H9 (cell line): ENCODE measurements around the gene SLC30A7. TPM values are rescaled to one million over a fixed set of nuclear protein-coding genes. Genes with fewer than 3 reads are reported as not detected.

Experiments used
- DNase-seq: peaks from one replicate; pipeline ENCODE4 v3.0.0-alpha.2; 2017
- H2AFZ ChIP-seq: one replicate; pipeline ENCODE4 v1.6.1; 2013; ENCODE audit warnings: mild to moderate bottlenecking, low read length, control low read depth, moderate library complexity
- H2AK5ac ChIP-seq: 2 replicates; pipeline ENCODE4 v1.6.1; 2013; ENCODE audit warnings: low read length, control low read depth, mixed read lengths; ENCODE audit not compliant: insufficient read length
- H2BK120ac ChIP-seq: one replicate; pipeline ENCODE4 v1.6.1; 2013; ENCODE audit warnings: low read depth, mild to moderate bottlenecking, low read length, control low read depth, inconsistent platforms; ENCODE audit not compliant: poor library complexity, severe bottlenecking
- H2BK12ac ChIP-seq: 2 replicates; pipeline ENCODE4 v1.6.1; 2013; ENCODE audit warnings: low read length, control low read depth, mixed read lengths, low read depth; ENCODE audit not compliant: insufficient read length
- H2BK15ac ChIP-seq: 2 replicates; pipeline ENCODE4 v1.6.1; 2013; ENCODE audit warnings: low read depth, low read length, control low read depth
- H2BK20ac ChIP-seq: one replicate; pipeline ENCODE4 v1.6.1; 2013; ENCODE audit warnings: low read depth, mild to moderate bottlenecking, low read length, control low read depth, inconsistent platforms; ENCODE audit not compliant: poor library complexity, severe bottlenecking
- H2BK5ac ChIP-seq: 2 replicates; pipeline ENCODE4 v1.6.1; 2013; ENCODE audit warnings: low read length, control low read depth, mixed read lengths; ENCODE audit not compliant: insufficient read length
- H3K14ac ChIP-seq: 2 replicates; pipeline ENCODE4 v1.6.1; 2013; ENCODE audit warnings: low read length, control low read depth; ENCODE audit not compliant: insufficient read depth
- H3K18ac ChIP-seq: 2 replicates; pipeline ENCODE4 v1.6.1; 2013; ENCODE audit warnings: low read depth, mild to moderate bottlenecking, mixed read lengths, low read length, control low read depth; ENCODE audit not compliant: insufficient read length
- H3K23ac ChIP-seq: 2 replicates; pipeline ENCODE4 v1.6.1; 2013; ENCODE audit warnings: low read length, control low read depth, mixed read lengths, low read depth; ENCODE audit not compliant: insufficient read length
- H3K23me2 ChIP-seq: 2 replicates; pipeline ENCODE4 v1.6.1; 2013; ENCODE audit warnings: low read depth, mild to moderate bottlenecking, mixed read lengths, low read length, control low read depth; ENCODE audit not compliant: insufficient read length, poor library complexity, severe bottlenecking
- H3K27ac ChIP-seq: 2 replicates; pipeline ENCODE4 v1.5.1; 2013; ENCODE audit warnings: low read length, control low read depth, mixed read lengths, low read depth; ENCODE audit not compliant: insufficient read length
- H3K27me3 ChIP-seq: 2 replicates; pipeline ENCODE4 v1.6.1; 2013; ENCODE audit warnings: low read length, control low read depth, inconsistent platforms; ENCODE audit not compliant: insufficient read depth
- H3K4ac ChIP-seq: 2 replicates; pipeline ENCODE4 v1.6.1; 2013; ENCODE audit warnings: low read depth, mild to moderate bottlenecking, control low read depth, inconsistent platforms, low read length, moderate library complexity
- H3K4me1 ChIP-seq: 2 replicates; pipeline ENCODE4 v1.6.1; 2013; ENCODE audit warnings: low read length, control low read depth, inconsistent platforms; ENCODE audit not compliant: insufficient read depth
- H3K4me2 ChIP-seq: 2 replicates; pipeline ENCODE4 v1.6.1; 2013; ENCODE audit warnings: low read length, control low read depth, mixed read lengths; ENCODE audit not compliant: insufficient read length, insufficient read depth
- H3K56ac ChIP-seq: 2 replicates; pipeline ENCODE4 v1.6.1; 2013; ENCODE audit warnings: low read depth, mild to moderate bottlenecking, mixed read lengths, low read length, control low read depth; ENCODE audit not compliant: insufficient read length
- H3K79me1 ChIP-seq: 2 replicates; pipeline ENCODE4 v1.6.1; 2013; ENCODE audit warnings: low read depth, mild to moderate bottlenecking, moderate library complexity, low read length, control low read depth, inconsistent platforms; ENCODE audit not compliant: insufficient read depth, poor library complexity, severe bottlenecking
- H3K79me2 ChIP-seq: 2 replicates; pipeline ENCODE4 v1.6.1; 2013; ENCODE audit warnings: low read length, control low read depth, inconsistent platforms; ENCODE audit not compliant: insufficient read depth
- H3K9ac ChIP-seq: 2 replicates; pipeline ENCODE4 v1.6.1; 2013; ENCODE audit warnings: low read length, control low read depth, mixed read lengths; ENCODE audit not compliant: insufficient read length; ENCODE audit errors: extremely low read depth
- H3K9me3 ChIP-seq: one replicate; pipeline ENCODE4 v1.6.1; 2013; ENCODE audit warnings: low read depth, low read length, inconsistent platforms; ENCODE audit not compliant: control insufficient read depth
- H3T11ph ChIP-seq: one replicate; pipeline ENCODE4 v1.6.1; 2013; ENCODE audit warnings: mild to moderate bottlenecking, low read length, control low read depth, inconsistent platforms
- H4K20me1 ChIP-seq: one replicate; pipeline ENCODE4 v1.6.1; 2013; ENCODE audit not compliant: control insufficient read depth, insufficient read length, insufficient read depth
- H4K5ac ChIP-seq: 2 replicates; pipeline ENCODE4 v1.6.1; 2013; ENCODE audit warnings: low read depth, mild to moderate bottlenecking, mixed read lengths, low read length, control low read depth; ENCODE audit not compliant: insufficient read length
- H4K8ac ChIP-seq: replicated peaks from 2 replicates; pipeline ENCODE4 v1.6.1; 2013; ENCODE audit warnings: low read length, control low read depth, mixed read lengths, low read depth; ENCODE audit not compliant: insufficient read length
- H4K91ac ChIP-seq: 2 replicates; pipeline ENCODE4 v1.6.1; 2013; ENCODE audit warnings: low read depth, mild to moderate bottlenecking, moderate library complexity, mixed read lengths, low read length, control low read depth; ENCODE audit not compliant: insufficient read length
- H3K27ac Mint-ChIP-seq, 3 experiments: 2 replicates in 2 of 3; 3 replicates in 1 of 3; pipeline ENCODE4 v1.8.0; 2020 to 2021; ENCODE audit warnings: mixed read lengths in 3 of 3, mild to moderate bottlenecking in 1 of 3, moderate library complexity in 1 of 3
- H3K27me3 Mint-ChIP-seq: 2 replicates; pipeline ENCODE4 v1.8.0; 2021; ENCODE audit warnings: low read depth, mild to moderate bottlenecking, moderate library complexity, mixed read lengths
- H3K36me3 Mint-ChIP-seq, 3 experiments: 2 replicates in 2 of 3; 3 replicates in 1 of 3; pipeline ENCODE4 v1.8.0; 2020 to 2021; ENCODE audit warnings: low read depth in 3 of 3, mixed read lengths in 3 of 3; ENCODE audit not compliant: insufficient read depth in 1 of 3
- H3K4me1 Mint-ChIP-seq, 2 experiments: 2 replicates each; pipeline ENCODE4 v1.8.0; 2020; ENCODE audit warnings: mixed read lengths in 2 of 2
- H3K4me3 Mint-ChIP-seq, 2 experiments: 2 replicates in 1 of 2; 3 replicates in 1 of 2; pipeline ENCODE4 v1.8.0; 2020 to 2021; ENCODE audit warnings: mild to moderate bottlenecking in 2 of 2, mixed read lengths in 2 of 2, moderate library complexity in 1 of 2
- H3K9me3 Mint-ChIP-seq, 2 experiments: 2 replicates in 1 of 2; 3 replicates in 1 of 2; pipeline ENCODE4 v1.8.0; 2020; ENCODE audit warnings: mild to moderate bottlenecking in 2 of 2, mixed read lengths in 2 of 2, moderate library complexity in 1 of 2
- CTCF ChIP-seq: fragments of 200-600 bp; sonication (generic); conservative IDR thresholded peaks from 3 replicates; pipeline ENCODE4 v1.8.0; 2021; ENCODE audit warnings: antibody characterized with exemption, mild to moderate bottlenecking
- WGBS: extraction: QIAGEN DNeasy Blood & Tissue Kit; methylation state at CpG from one replicate; pipeline ENCODE4 v1.1.7; 2013; ENCODE audit warnings: missing lambda C conversion rate, low lambda C conversion rate, mixed read lengths; ENCODE audit not compliant: insufficient read length; ENCODE audit errors: extremely low coverage; 5-methylcytosine and 5-hydroxymethylcytosine counted together
- total RNA-seq: library from RNA; stranded (reverse); gene quantifications from 2 replicates; pipeline ENCODE4 v1.2.1, GENCODE V29; 2021

Gene SLC30A7
- total RNA-seq, 1 experiment from 2014 or later: 25.6 TPM

GRCh38 chr1:101003012-101003650 lies 107.2 kb downstream of the SLC30A7 start:
- Histone ChIP-seq H4K91ac (no peak overlapping the region), H3K18ac (no peak overlapping the region), H2BK12ac (no peak overlapping the region), H2BK20ac (no peak overlapping the region), H3K23ac (no peak overlapping the region), H3K27ac (no peak overlapping the region), H2AFZ (no peak overlapping the region), H3K27me3 (no peaks in the 10 kb centered on the region), H3K9ac (no peak overlapping the region), H3K14ac (no peak overlapping the region), H3K4me2 (no peak overlapping the region), H2BK5ac (no peak overlapping the region), H3K56ac (no peak overlapping the region), H3K79me1 (no peaks in the 10 kb centered on the region), H3K79me2 (no peaks in the 10 kb centered on the region; the same call in 1 of the 2 replicates), H4K5ac (no peak overlapping the region), H3K23me2 (no peaks in the 10 kb centered on the region), H4K8ac (no peak overlapping the region), H3K4ac (no peak overlapping the region), H2AK5ac (no peak overlapping the region), H3K9me3 (no peaks in the 10 kb centered on the region), H3T11ph (no peak overlapping the region), H4K20me1 (no peaks in the 10 kb centered on the region), H3K4me1 (no peaks in the 10 kb centered on the region), H2BK15ac (no peak overlapping the region), H2BK120ac (no peak overlapping the region)
- TF ChIP-seq CTCF: no peak
- peaks cover 8 to 13% of the 10 kb centered on the region in 2 experiments; a peak in 3 of 4 replicates for H3K4me1 Mint-ChIP-seq
- DNase-seq: no peak
- H3K27ac Mint-ChIP-seq: peak overlapping the region in 2 of 3 experiments; percentile 68 to 70; a peak in 1 of 7 replicates
- no peaks in the 10 kb centered on the region for H3K27me3 Mint-ChIP-seq
- no peak overlapping the region for H3K4me3 Mint-ChIP-seq
- H3K9me3 Mint-ChIP-seq: no peaks in the 10 kb centered on the region
- H3K36me3 Mint-ChIP-seq: peaks cover 2 to 21% (median 14%) of the 10 kb centered on the region in 3 experiments; a peak in 4 of 7 replicates
- WGBS: no CpG with 5 or more reads among the region's 1 CpG
